IMR-90 (cell line): Measurements from ENCODE around the gene SERINC3.
A peak's percentile ranks its signal among the peaks of the same experiment; 100 is the strongest.

Source experiments
- BHLHE40 ChIP-seq: fragments of 150-350 bp; IDR thresholded peaks from 2 replicates; pipeline ENCODE4 v1.6.1; 2016; ENCODE audit warnings: mild to moderate bottlenecking, low read depth, low read length
- CEBPB ChIP-seq: IDR thresholded peaks from 2 replicates; pipeline ENCODE4 v1.6.1; 2012; ENCODE audit warnings: low read depth, low read length, improper control_type of control experiment
- CHD1 ChIP-seq: IDR thresholded peaks from 2 replicates; pipeline ENCODE4 v1.6.1; 2012; ENCODE audit warnings: low read depth, low read length, improper control_type of control experiment
- ELK1 ChIP-seq: fragments of 150-350 bp; IDR thresholded peaks from 2 replicates; pipeline ENCODE4 v1.6.1; 2016; ENCODE audit warnings: low read depth, mild to moderate bottlenecking, low read length, moderate library complexity, borderline replicate concordance
- FOS ChIP-seq: fragments of 150-350 bp; IDR thresholded peaks from 2 replicates; pipeline ENCODE4 v1.6.1; 2016; ENCODE audit warnings: low read depth, low read length
- MAFK ChIP-seq: IDR thresholded peaks from 2 replicates; pipeline ENCODE4 v1.6.1; 2012; ENCODE audit warnings: low read depth, low read length, improper control_type of control experiment
- MAZ ChIP-seq: IDR thresholded peaks from 2 replicates; pipeline ENCODE4 v1.6.1; 2012; ENCODE audit warnings: low read depth, mild to moderate bottlenecking, low read length, improper control_type of control experiment, moderate library complexity, borderline replicate concordance
- MXI1 ChIP-seq: IDR thresholded peaks from 2 replicates; pipeline ENCODE4 v1.6.1; 2012; ENCODE audit warnings: low read depth, mild to moderate bottlenecking, low read length, moderate library complexity, borderline replicate concordance
- POLR2A ChIP-seq: IDR thresholded peaks from 2 replicates; pipeline ENCODE4 v1.6.1; 2012; ENCODE audit warnings: mild to moderate bottlenecking, low read depth, low read length
- RAD21 ChIP-seq: IDR thresholded peaks from 2 replicates; pipeline ENCODE4 v1.6.1; 2012; ENCODE audit warnings: low read length, improper control_type of control experiment
- RCOR1 ChIP-seq: IDR thresholded peaks from 2 replicates; pipeline ENCODE4 v1.6.1; 2012; ENCODE audit warnings: mild to moderate bottlenecking, low read length, improper control_type of control experiment; ENCODE audit not compliant: insufficient replicate concordance
- SMC3 ChIP-seq: fragments of 150-350 bp; IDR thresholded peaks from 2 replicates; pipeline ENCODE4 v1.6.1; 2016; ENCODE audit warnings: low read depth, mild to moderate bottlenecking, antibody characterized with exemption, low read length, moderate library complexity
- USF2 ChIP-seq: fragments of 150-350 bp; IDR thresholded peaks from 2 replicates; pipeline ENCODE4 v1.6.1; 2017; ENCODE audit warnings: mild to moderate bottlenecking, antibody characterized with exemption, low read length, low read depth
- TF ChIP-seq, protein P1 (sequence below): conservative IDR thresholded peaks from 2 replicates; pipeline ENCODE4 v1.5.1; 2012; ENCODE audit warnings: mild to moderate bottlenecking, low read depth, low read length, improper control_type of control experiment

DNA sequence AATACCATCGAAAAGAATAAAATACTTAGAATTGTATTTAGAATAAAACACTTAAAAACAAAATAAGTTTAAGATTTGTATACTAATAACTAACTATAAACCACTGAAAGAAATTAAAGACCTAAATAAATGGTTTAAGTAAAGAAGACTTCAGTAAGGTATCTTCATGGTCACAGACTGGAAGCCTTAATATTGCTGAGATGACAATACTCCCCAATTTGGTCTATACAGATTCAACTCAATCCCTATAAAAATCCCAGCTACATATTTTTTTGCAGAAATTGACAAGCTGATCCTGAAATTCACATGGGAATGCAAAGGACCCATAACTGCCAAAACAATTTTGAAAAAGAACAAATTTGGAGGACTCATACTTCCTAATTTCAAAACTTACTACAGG lies 18.9 kb downstream of the SERINC3 start:
- TF ChIP-seq, protein P1, sequence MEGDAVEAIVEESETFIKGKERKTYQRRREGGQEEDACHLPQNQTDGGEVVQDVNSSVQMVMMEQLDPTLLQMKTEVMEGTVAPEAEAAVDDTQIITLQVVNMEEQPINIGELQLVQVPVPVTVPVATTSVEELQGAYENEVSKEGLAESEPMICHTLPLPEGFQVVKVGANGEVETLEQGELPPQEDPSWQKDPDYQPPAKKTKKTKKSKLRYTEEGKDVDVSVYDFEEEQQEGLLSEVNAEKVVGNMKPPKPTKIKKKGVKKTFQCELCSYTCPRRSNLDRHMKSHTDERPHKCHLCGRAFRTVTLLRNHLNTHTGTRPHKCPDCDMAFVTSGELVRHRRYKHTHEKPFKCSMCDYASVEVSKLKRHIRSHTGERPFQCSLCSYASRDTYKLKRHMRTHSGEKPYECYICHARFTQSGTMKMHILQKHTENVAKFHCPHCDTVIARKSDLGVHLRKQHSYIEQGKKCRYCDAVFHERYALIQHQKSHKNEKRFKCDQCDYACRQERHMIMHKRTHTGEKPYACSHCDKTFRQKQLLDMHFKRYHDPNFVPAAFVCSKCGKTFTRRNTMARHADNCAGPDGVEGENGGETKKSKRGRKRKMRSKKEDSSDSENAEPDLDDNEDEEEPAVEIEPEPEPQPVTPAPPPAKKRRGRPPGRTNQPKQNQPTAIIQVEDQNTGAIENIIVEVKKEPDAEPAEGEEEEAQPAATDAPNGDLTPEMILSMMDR: no peak
- no peak for TF ChIP-seq FOS
- TF ChIP-seq MAZ: no peak
- no peak for TF ChIP-seq RCOR1
- no peak for TF ChIP-seq CHD1
- TF ChIP-seq POLR2A: no peak
- TF ChIP-seq USF2: no peak
- no peak for TF ChIP-seq MXI1
- TF ChIP-seq RAD21: no peak
- no peak for TF ChIP-seq BHLHE40
- TF ChIP-seq ELK1: no peak
- no peak for TF ChIP-seq SMC3
- no peak for TF ChIP-seq CEBPB
- TF ChIP-seq MAFK: peak; percentile 66
